Measurements from ENCODE around the gene SEMA5A. TPM values are rescaled to one million over a fixed set of nuclear protein-coding genes. Genes with fewer than 3 reads are reported as not detected.

The SEMA5A gene
- total and polyA plus RNA-seq, 2 of the 8 experiments (the other 6 are each of a cell fraction or from before 2014, with no cell fraction given): 5.3 to 8.9 TPM

GRCh38 chr5:9263656-9264055 lies 282.2 kb downstream of the SEMA5A start:
- Histone ChIP-seq H3K79me1 (ENCODE audit: low read depth, low read length) (no peaks in the 10 kb centered on the region), H3K56ac (replicated peaks; ENCODE audit: insufficient read length, low read depth, low read length) (no peak overlapping the region), H2AFZ (ENCODE audit: low read length) (no peak overlapping the region), H4K20me1 (replicated peaks in 1 of 2; ENCODE audit: control insufficient read depth in 1 of 2, insufficient read depth in 2 of 2, low read length in 2 of 2) (no peaks in the 10 kb centered on the region), H4K8ac (ENCODE audit: extremely low read depth, insufficient read depth, low read length) (no peak overlapping the region), H3K36me3 (ENCODE audit: control insufficient read depth in 2 of 4, insufficient read depth in 4 of 4, low read length in 3 of 4) (no peaks in the 10 kb centered on the region), H3K4me1 (replicated peaks in 1 of 4; ENCODE audit: control insufficient read depth in 3 of 4, insufficient read depth in 4 of 4, low read length in 3 of 4) (peaks cover 6 to 10% (median 8%) of the 10 kb centered on the region in 4 experiments), H2BK12ac (ENCODE audit: low read depth, low read length) (no peak overlapping the region), H2BK20ac (ENCODE audit: low read length) (no peak overlapping the region), H3K27ac (ENCODE audit: low read depth, low read length) (no peak overlapping the region), H3K79me2 (ENCODE audit: control insufficient read depth in 1 of 2, insufficient read depth in 2 of 2, low read length in 2 of 2) (no peaks in the 10 kb centered on the region), H2BK5ac (ENCODE audit: low read depth, low read length) (no peak overlapping the region), H3K9me3 (ENCODE audit: insufficient read depth in 2 of 2, low read depth in 1 of 2, low read length in 1 of 2) (0 out of 4 replicates have a peak, but pooled peaks cover 0 to 2% of the 10 kb centered on the region in 2 experiments), H3K4me3 (ENCODE audit: extremely low read depth in 1 of 4, insufficient read depth in 2 of 4, low read depth in 3 of 4, low read length in 4 of 4) (no peak overlapping the region), H3K23me2 (ENCODE audit: low read depth, low read length) (no peaks in the 10 kb centered on the region), H2BK15ac (ENCODE audit: low read length) (no peak overlapping the region), H3K18ac (ENCODE audit: extremely low read depth, low read length) (no peak overlapping the region), H4K5ac (ENCODE audit: insufficient read length, low read depth, low read length) (no peak overlapping the region), H3K14ac (ENCODE audit: insufficient read length) (no peak overlapping the region), H4K91ac (replicated peaks; ENCODE audit: insufficient read length, low read length) (no peak overlapping the region), H2AK5ac (ENCODE audit: low read depth, low read length) (no peak overlapping the region), H2BK120ac (replicated peaks; ENCODE audit: low read depth, low read length) (no peak overlapping the region), H3K23ac (ENCODE audit: insufficient read length) (no peak overlapping the region), H3K9ac (replicated peaks in 1 of 4; ENCODE audit: extremely low read depth in 1 of 4, low read depth in 3 of 4, low read length in 3 of 4) (no peak overlapping the region), H3K27me3 (replicated peaks in 1 of 4; ENCODE audit: control insufficient read depth in 3 of 4, extremely low read depth in 1 of 4, insufficient read depth in 3 of 4, low read length in 3 of 4) (no peaks in the 10 kb centered on the region), H3K4me2 (ENCODE audit: insufficient read depth in 1 of 2, low read depth in 2 of 2, low read length in 2 of 2) (no peak overlapping the region), H3K4ac (replicated peaks; ENCODE audit: insufficient read length, low read depth, low read length) (no peak overlapping the region)
- ChIA-PET CTCF (ENCODE audit: partially characterized antibody) (interaction anchor here (1.1 kb wide), 1 partner anchor 102 kb away, joined by 3 read pairs; no protein-coding TSS in a partner anchor), POLR2A (ENCODE audit: partially characterized antibody) (no interaction called here)
- WGBS, 2 experiments (ENCODE audit: extremely low coverage in 1 of 2, insufficient coverage in 1 of 2, insufficient read length in 1 of 2, insufficient replicate concordance in 2 of 2, low coverage in 1 of 2, low lambda C conversion rate in 2 of 2, missing lambda C conversion rate in 1 of 2): 94% methylated on average over 2 of the region's 2 CpGs; no CpG with 5 or more reads in 1 of the 2 experiments
- no peak for DNase-seq (ENCODE audit: low read depth in 1 of 2, low spot score in 2 of 2)
- FAIRE-seq: no peak
- no peak for TF ChIP-seq CTCF (IDR thresholded peaks at IDR 0.05; ENCODE audit: control extremely low read depth in 1 of 3, insufficient read depth in 1 of 3, low read depth in 1 of 3, low read length in 3 of 3)
- TF ChIP-seq TAF7 (optimal IDR thresholded peaks at IDR 0.05; ENCODE audit: borderline replicate concordance, low read depth, low read length): no peak
- TF ChIP-seq KDM5A (IDR thresholded peaks at IDR 0.05; ENCODE audit: low read length): no peak
- TF ChIP-seq JUND (IDR thresholded peaks at IDR 0.05; ENCODE audit: low read length): no peak
- no peak for TF ChIP-seq CHD2 (IDR thresholded peaks at IDR 0.05; ENCODE audit: low read length)

Measured in H1 (cell line).